OCI-LY1 (cell line): ENCODE results near the gene KHDRBS1.

Experiments
- H2AFZ ChIP-seq: fragments of 200-600 bp; sonication (generic), shearing (Covaris generic); 2 replicates; pipeline ENCODE4 v1.6.0; 2014; ENCODE audit warnings: antibody characterized with exemption, mild to moderate bottlenecking, low read length
- H3F3A ChIP-seq: fragments of 200-600 bp; sonication (generic), shearing (Covaris generic); 2 replicates; pipeline ENCODE4 v1.6.0; 2014; ENCODE audit warnings: mild to moderate bottlenecking, antibody characterized with exemption, low read length, moderate library complexity; ENCODE audit not compliant: insufficient read depth
- H3K27ac ChIP-seq: fragments of 200-600 bp; sonication (generic); 2 replicates; pipeline ENCODE4 v1.5.1; 2014; ENCODE audit warnings: low read length, mixed run types, mild to moderate bottlenecking, low read depth; ENCODE audit not compliant: poor library complexity, severe bottlenecking
- H3K27me3 ChIP-seq: fragments of 200-600 bp; sonication (generic); 2 replicates; pipeline ENCODE4 v1.6.0; 2014; ENCODE audit warnings: antibody characterized with exemption, mild to moderate bottlenecking, low read length, moderate library complexity; ENCODE audit not compliant: insufficient read depth
- H3K36me3 ChIP-seq: fragments of 200-600 bp; sonication (generic); 2 replicates; pipeline ENCODE4 v1.6.1; 2014; ENCODE audit warnings: mild to moderate bottlenecking, antibody characterized with exemption, low read length, moderate library complexity, mixed read lengths; ENCODE audit not compliant: insufficient read depth
- H3K4me1 ChIP-seq: fragments of 200-600 bp; sonication (generic); 2 replicates; pipeline ENCODE4 v1.5.1; 2014; ENCODE audit warnings: mild to moderate bottlenecking, low read length, moderate library complexity; ENCODE audit not compliant: insufficient read depth, severe bottlenecking
- H3K4me2 ChIP-seq: fragments of 200-600 bp; sonication (generic), shearing (Covaris generic); 2 replicates; pipeline ENCODE4 v1.6.1; 2014; ENCODE audit warnings: low read length
- H3K4me3 ChIP-seq: fragments of 200-600 bp; sonication (generic); 2 replicates; pipeline ENCODE4 v1.5.1; 2014; ENCODE audit warnings: low read length, low read depth, mild to moderate bottlenecking, mixed read lengths; ENCODE audit not compliant: poor library complexity, severe bottlenecking
- H3K79me2 ChIP-seq: fragments of 200-600 bp; shearing (Covaris generic); 2 replicates; pipeline ENCODE4 v1.6.1; 2016; ENCODE audit warnings: mixed run types, low read length, mixed read lengths; ENCODE audit not compliant: insufficient read depth
- H3K9ac ChIP-seq: fragments of 200-600 bp; sonication (generic), shearing (Covaris generic); 2 replicates; pipeline ENCODE4 v1.6.1; 2014; ENCODE audit warnings: mild to moderate bottlenecking, low read length, mixed read lengths
- H3K9me2 ChIP-seq: fragments of 200-600 bp; sonication (generic), shearing (Covaris generic); 2 replicates; pipeline ENCODE4 v1.6.1; 2014; ENCODE audit warnings: low read depth, mild to moderate bottlenecking, low read length, mixed read lengths
- H3K9me3 ChIP-seq: fragments of 200-600 bp; shearing (Covaris generic); 2 replicates; pipeline ENCODE4 v1.6.1; 2014; ENCODE audit warnings: low read length, mixed read lengths
- H4K20me1 ChIP-seq: fragments of 200-600 bp; sonication (generic), shearing (Covaris generic); 2 replicates; pipeline ENCODE4 v1.6.0; 2016; ENCODE audit warnings: mild to moderate bottlenecking, low read length; ENCODE audit not compliant: insufficient read depth
- CTCF ChIP-seq: fragments of 200-600 bp; sonication (generic), shearing (Covaris generic); IDR thresholded peaks from 2 replicates; pipeline ENCODE4 v1.5.1; 2017; ENCODE audit warnings: mild to moderate bottlenecking, antibody characterized with exemption, low read length, moderate library complexity, mixed read lengths
- EZH2 ChIP-seq: fragments of 200-600 bp; sonication (generic), shearing (Covaris generic); IDR thresholded peaks from 2 replicates; pipeline ENCODE4 v1.8.0; 2017; ENCODE audit warnings: borderline replicate concordance, mixed run types, mild to moderate bottlenecking, antibody characterized with exemption, low read length, moderate library complexity, mixed read lengths

The KHDRBS1 gene

GRCh38 chr1:32068957-32069588 lies 55.4 kb downstream of the KHDRBS1 start:
- Histone ChIP-seq H3K36me3 (no peaks in the 10 kb centered on the region), H3K4me3 (no peak overlapping the region), H3K79me2 (peaks cover 2% of the 10 kb centered on the region; the same call in 1 of the 2 replicates), H3K9me3 (no peaks in the 10 kb centered on the region), H3K4me1 (peaks cover 29% of the 10 kb centered on the region), H3K9me2 (no peaks in the 10 kb centered on the region), H4K20me1 (no peaks in the 10 kb centered on the region), H3K27me3 (no peaks in the 10 kb centered on the region), H3K27ac (no peak overlapping the region), H3K4me2 (no peak overlapping the region), H2AFZ (no peak overlapping the region), H3K9ac (no peak overlapping the region), H3F3A (peaks cover 5% of the 10 kb centered on the region; the same call in 1 of the 2 replicates)
- TF ChIP-seq EZH2 (no peak), CTCF (no peak)

- Histone ChIP-seq H3K27me3 (no peaks in the 10 kb centered on the region), H3K9me2 (no peaks in the 10 kb centered on the region), H3K79me2 (peaks cover 7% of the 10 kb centered on the region; the same call in 1 of the 2 replicates), H3K4me2 (peak overlapping the region; percentile 80), H3K9me3 (no peaks in the 10 kb centered on the region), H3K36me3 (peaks cover 17% of the 10 kb centered on the region), H3K9ac (peak overlapping the region; percentile 80), H3K4me3 (peak overlapping the region; percentile 73), H3F3A (no peaks in the 10 kb centered on the region), H3K4me1 (peaks cover 25% of the 10 kb centered on the region), H4K20me1 (no peaks in the 10 kb centered on the region), H3K27ac (peak overlapping the region; percentile 48), H2AFZ (no peak overlapping the region)
- TF ChIP-seq CTCF (no peak), EZH2 (no peak)
Measured at GRCh38 chr1:32071758-32072621, 58.3 kb downstream of the KHDRBS1 start.

- Histone ChIP-seq H3K27ac (peak within 1 kb of the TSS; percentile 80), H4K20me1 (no peaks in the 10 kb centered on the region), H3K9me2 (no peaks in the 10 kb centered on the region), H3K27me3 (no peaks in the 10 kb centered on the region), H3K36me3 (peaks cover 24% of the 10 kb centered on the region), H3K9me3 (no peaks in the 10 kb centered on the region), H3K79me2 (peaks cover 7% of the 10 kb centered on the region; the same call in 1 of the 2 replicates), H3K4me3 (peak within 1 kb of the TSS; percentile 73), H3K4me2 (peak within 1 kb of the TSS; percentile 80), H3K4me1 (peaks cover 25% of the 10 kb centered on the region), H2AFZ (no peak within 1 kb of the TSS), H3F3A (no peaks in the 10 kb centered on the region), H3K9ac (peak within 1 kb of the TSS; percentile 80)
- no peak for TF ChIP-seq EZH2
- no peak for TF ChIP-seq CTCF
Measured at GRCh38 chr1:32072622-32073298, 59.1 kb downstream of the KHDRBS1 start, which contains the start of gene TMEM39B. Gene TMEM39B, plus strand, starts transcription at chr1:32072939. Its CDS starts 109 bp downstream, at chr1:32073048.
